Smooth muscle cell (in vitro differentiated cells): ENCODE results near the gene TSPO2. TPM values are rescaled to one million over a fixed set of nuclear protein-coding genes. Genes with fewer than 3 reads are reported as not detected.

ENCODE experiments used
- DNase-seq: peaks from one replicate; lab custom pipeline; 2025; ENCODE audit not compliant: unreplicated experiment; lab: John Stamatoyannopoulos, UW
- H2AFZ ChIP-seq: fragments of 200-600 bp; sonication (generic); 2 replicates; pipeline ENCODE4 v1.6.0; 2016; ENCODE audit warnings: antibody characterized with exemption, low read depth, mild to moderate bottlenecking
- H3F3A ChIP-seq: fragments of 200-600 bp; sonication (generic); 2 replicates; pipeline ENCODE4 v1.6.0; 2017; ENCODE audit warnings: antibody characterized with exemption, low read depth
- H3K27ac ChIP-seq: fragments of 200-600 bp; sonication (generic); 2 replicates; pipeline ENCODE4 v1.5.1; 2016; ENCODE audit warnings: low read depth, mild to moderate bottlenecking
- H3K27me3 ChIP-seq: fragments of 200-600 bp; sonication (generic); 2 replicates; pipeline ENCODE4 v1.6.1; 2016; ENCODE audit warnings: low read depth, mild to moderate bottlenecking
- H3K36me3 ChIP-seq: fragments of 200-600 bp; sonication (generic); 2 replicates; pipeline ENCODE4 v1.5.1; 2016; ENCODE audit warnings: low read depth
- H3K4me1 ChIP-seq: fragments of 200-600 bp; sonication (generic); 2 replicates; pipeline ENCODE4 v1.5.1; 2016; ENCODE audit warnings: low read depth
- H3K4me2 ChIP-seq: fragments of 200-600 bp; sonication (generic); 2 replicates; pipeline ENCODE4 v1.6.0; 2016; ENCODE audit warnings: mild to moderate bottlenecking
- H3K4me3 ChIP-seq: fragments of 200-600 bp; sonication (generic); 2 replicates; pipeline ENCODE4 v1.5.1; 2016; ENCODE audit warnings: mild to moderate bottlenecking
- H3K79me2 ChIP-seq: fragments of 200-600 bp; sonication (generic); 2 replicates; pipeline ENCODE4 v1.6.0; 2016; ENCODE audit warnings: low read depth, mild to moderate bottlenecking
- H3K9ac ChIP-seq: fragments of 200-600 bp; sonication (generic); 2 replicates; pipeline ENCODE4 v1.6.0; 2016; ENCODE audit warnings: low read depth
- H3K9me3 ChIP-seq: fragments of 200-600 bp; sonication (generic); replicated peaks from 2 replicates; pipeline ENCODE4 v1.5.1; 2016; ENCODE audit warnings: low read depth
- H4K20me1 ChIP-seq: fragments of 200-600 bp; sonication (generic); 2 replicates; pipeline ENCODE4 v1.6.0; 2016; ENCODE audit warnings: low read depth
- WGBS: methylation state at CpG from one replicate; pipeline ENCODE4 v1.1.7; 2016; ENCODE audit warnings: low lambda C conversion rate; 5-methylcytosine and 5-hydroxymethylcytosine counted together
- polyA plus RNA-seq: library from polyadenylated mRNA; unstranded; fragments of >200 nt; fragmentation: Nextera tagmentation; extraction: Ambion mirVana; gene quantifications from 2 replicates; pipeline ENCODE4 v1.2.1, GENCODE V29; 2016
- total RNA-seq: library from RNA; depleted of rRNA; stranded (reverse); fragments of >200 nt; gene quantifications from 2 replicates; pipeline ENCODE4 v1.2.3, GENCODE V29; 2014
- TF ChIP-seq, protein P1 (sequence below): fragments of 200-600 bp; sonication (generic); IDR thresholded peaks from 2 replicates; pipeline ENCODE4 v1.5.1; 2017; ENCODE audit warnings: borderline replicate concordance, mild to moderate bottlenecking, antibody characterized with exemption; ENCODE audit not compliant: insufficient read depth, poor library complexity, severe bottlenecking

Gene TSPO2
- total and polyA plus RNA-seq, 2 experiments from 2014 or later, result not detected

DNA sequence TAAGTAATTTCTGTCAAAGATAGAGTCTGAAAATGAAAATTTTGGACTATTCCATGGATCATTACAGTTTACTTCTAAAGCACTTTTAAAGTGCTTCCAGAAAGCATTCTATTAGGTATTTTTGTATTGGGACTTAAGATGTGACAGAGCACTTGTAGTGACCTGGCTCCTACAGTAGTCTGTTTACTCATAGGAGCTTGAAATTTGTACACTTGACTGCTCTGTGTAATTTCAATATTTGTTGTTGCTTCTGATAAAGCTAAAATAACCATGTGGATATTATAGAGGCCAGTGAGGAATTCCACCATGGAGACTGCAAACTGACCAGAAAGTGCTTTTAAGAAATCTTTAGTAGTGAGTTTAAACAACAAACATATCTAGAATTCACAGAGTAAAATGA lies 40.8 kb downstream of the TSPO2 start:
- TF ChIP-seq, protein P1, sequence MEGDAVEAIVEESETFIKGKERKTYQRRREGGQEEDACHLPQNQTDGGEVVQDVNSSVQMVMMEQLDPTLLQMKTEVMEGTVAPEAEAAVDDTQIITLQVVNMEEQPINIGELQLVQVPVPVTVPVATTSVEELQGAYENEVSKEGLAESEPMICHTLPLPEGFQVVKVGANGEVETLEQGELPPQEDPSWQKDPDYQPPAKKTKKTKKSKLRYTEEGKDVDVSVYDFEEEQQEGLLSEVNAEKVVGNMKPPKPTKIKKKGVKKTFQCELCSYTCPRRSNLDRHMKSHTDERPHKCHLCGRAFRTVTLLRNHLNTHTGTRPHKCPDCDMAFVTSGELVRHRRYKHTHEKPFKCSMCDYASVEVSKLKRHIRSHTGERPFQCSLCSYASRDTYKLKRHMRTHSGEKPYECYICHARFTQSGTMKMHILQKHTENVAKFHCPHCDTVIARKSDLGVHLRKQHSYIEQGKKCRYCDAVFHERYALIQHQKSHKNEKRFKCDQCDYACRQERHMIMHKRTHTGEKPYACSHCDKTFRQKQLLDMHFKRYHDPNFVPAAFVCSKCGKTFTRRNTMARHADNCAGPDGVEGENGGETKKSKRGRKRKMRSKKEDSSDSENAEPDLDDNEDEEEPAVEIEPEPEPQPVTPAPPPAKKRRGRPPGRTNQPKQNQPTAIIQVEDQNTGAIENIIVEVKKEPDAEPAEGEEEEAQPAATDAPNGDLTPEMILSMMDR, result no peak

DNA sequence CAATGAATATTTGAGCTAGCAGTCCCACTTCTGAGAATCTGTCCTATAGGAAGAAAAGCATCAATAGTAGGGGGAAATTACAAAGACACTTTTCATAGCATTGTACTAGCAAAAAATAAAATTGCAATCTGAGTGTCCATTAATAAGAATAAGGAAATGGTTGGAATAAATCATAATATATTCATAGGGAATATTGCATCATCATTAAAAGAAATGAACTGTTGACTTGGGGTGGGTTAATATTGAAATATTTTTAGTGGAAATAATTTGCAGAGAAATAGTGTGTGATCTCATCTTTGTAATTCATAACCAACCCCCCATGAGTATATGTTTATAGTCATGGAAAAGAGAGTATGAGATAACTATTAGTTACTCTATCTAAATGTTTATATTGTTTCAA lies 42.9 kb downstream of the TSPO2 start:
- Histone ChIP-seq H2AFZ (no peak overlapping the region), H3K27ac (no peak overlapping the region), H3K9ac (no peak overlapping the region), H3K79me2 (peaks cover 57% of the 10 kb centered on the region), H4K20me1 (peaks cover 96% of the 10 kb centered on the region), H3K4me2 (no peak overlapping the region), H3F3A (peaks cover 8% of the 10 kb centered on the region), H3K4me3 (no peak overlapping the region), H3K27me3 (no peaks in the 10 kb centered on the region), H3K36me3 (peaks cover 50% of the 10 kb centered on the region), H3K4me1 (no peaks in the 10 kb centered on the region), H3K9me3 (no peaks in the 10 kb centered on the region)
- TF ChIP-seq, protein P1, result no peak
- DNase-seq, result no peak

More for the DNA sequence above, 40.8 kb downstream of the TSPO2 start:
- Histone ChIP-seq H3K9me3 (no peaks in the 10 kb centered on the region), H3K79me2 (peaks cover 78% of the 10 kb centered on the region), H4K20me1 (peaks cover 99% of the 10 kb centered on the region), H3K27ac (no peak overlapping the region), H3K4me1 (no peaks in the 10 kb centered on the region), H3K9ac (no peak overlapping the region), H2AFZ (no peak overlapping the region), H3K36me3 (peaks cover 44% of the 10 kb centered on the region), H3K27me3 (no peaks in the 10 kb centered on the region), H3K4me2 (no peak overlapping the region), H3F3A (peaks cover 8% of the 10 kb centered on the region), H3K4me3 (no peak overlapping the region)
- DNase-seq, result no peak

DNA sequence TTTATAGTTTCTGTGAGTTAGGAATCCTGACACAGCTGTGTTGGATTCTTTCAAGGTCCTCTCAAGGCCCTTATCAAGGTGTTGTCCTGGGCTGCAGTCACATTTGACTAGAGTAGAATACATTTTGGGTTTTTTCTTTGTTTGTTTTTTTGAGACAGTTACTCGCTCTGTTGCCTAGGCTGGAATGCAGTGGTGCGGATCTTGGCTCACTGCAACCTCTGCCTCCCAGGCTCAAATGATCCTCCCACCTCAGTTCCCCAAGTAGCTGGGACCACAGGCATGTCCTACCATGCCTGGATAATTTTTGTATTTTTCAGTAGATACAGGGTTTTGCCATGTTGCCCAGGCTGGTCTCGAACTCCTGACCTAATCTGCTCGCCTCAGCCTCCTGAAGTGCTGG lies 46.2 kb downstream of the TSPO2 start:
- Histone ChIP-seq H3K9me3 (no peaks in the 10 kb centered on the region), H3K27me3 (no peaks in the 10 kb centered on the region), H3K27ac (peak overlapping the region; percentile 3), H3K4me3 (no peak overlapping the region), H3K36me3 (peaks cover 62% of the 10 kb centered on the region), H3K79me2 (peaks cover 31% of the 10 kb centered on the region), H2AFZ (no peak overlapping the region), H3K4me1 (no peaks in the 10 kb centered on the region), H4K20me1 (peaks cover 93% of the 10 kb centered on the region), H3F3A (peaks cover 7% of the 10 kb centered on the region), H3K9ac (no peak overlapping the region), H3K4me2 (no peak overlapping the region)
- TF ChIP-seq, protein P1, result no peak
- 85% methylated on average over 4 of the region's 4 CpGs for WGBS
- DNase-seq, result no peak
